AML-193 (cell line): ENCODE data around the gene PHAX.
"Not testable (repeated sequence)": the region's sequence is repeated elsewhere in the genome, so short reads cannot be mapped to it uniquely, and the experiment has no call there.

ENCODE experiments used
- DNase-seq, 2 experiments: peaks; one replicate each; lab custom pipeline; 2025; lab: John Stamatoyannopoulos, UW

The PHAX gene, protein sequence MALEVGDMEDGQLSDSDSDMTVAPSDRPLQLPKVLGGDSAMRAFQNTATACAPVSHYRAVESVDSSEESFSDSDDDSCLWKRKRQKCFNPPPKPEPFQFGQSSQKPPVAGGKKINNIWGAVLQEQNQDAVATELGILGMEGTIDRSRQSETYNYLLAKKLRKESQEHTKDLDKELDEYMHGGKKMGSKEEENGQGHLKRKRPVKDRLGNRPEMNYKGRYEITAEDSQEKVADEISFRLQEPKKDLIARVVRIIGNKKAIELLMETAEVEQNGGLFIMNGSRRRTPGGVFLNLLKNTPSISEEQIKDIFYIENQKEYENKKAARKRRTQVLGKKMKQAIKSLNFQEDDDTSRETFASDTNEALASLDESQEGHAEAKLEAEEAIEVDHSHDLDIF

GRCh38 chr5:126600631-126601511 lies at the start of gene PHAX:
PHAX (plus strand) TSS chr5:126600947; CDS start chr5:126600963, 16 bp downstream.
- peak; percentile 66 to 69 for DNase-seq

DNA sequence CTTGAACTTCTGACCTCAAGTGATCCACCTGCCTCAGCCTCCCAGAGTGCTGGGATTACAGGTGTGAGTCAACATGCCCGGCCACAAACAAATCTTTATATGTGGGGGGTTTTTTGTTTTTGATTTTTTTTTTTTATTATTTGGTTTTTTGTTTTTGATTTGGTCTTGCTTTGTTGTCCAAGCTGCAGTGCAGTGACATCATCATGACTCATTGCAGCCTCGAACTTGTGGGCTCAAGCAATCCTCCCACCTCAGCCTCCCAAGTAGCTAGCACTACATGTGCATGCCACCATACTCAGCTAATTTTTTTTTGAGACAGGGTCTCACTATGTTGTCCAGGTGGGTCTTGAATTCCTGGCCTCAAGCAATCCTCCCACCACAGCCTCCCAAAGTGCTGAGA lies 48.1 kb upstream of the PHAX start:
- DNase-seq: no peak

GRCh38 chr5:126555101-126555500 lies 45.6 kb upstream of the PHAX start:
- DNase-seq: not testable (repeated sequence)

- DNase-seq: no peak
Measured at GRCh38 chr5:126561908-126562307, 38.8 kb upstream of the PHAX start.

- no peak for DNase-seq
Measured at GRCh38 chr5:126562823-126563222, 37.9 kb upstream of the PHAX start.

DNA sequence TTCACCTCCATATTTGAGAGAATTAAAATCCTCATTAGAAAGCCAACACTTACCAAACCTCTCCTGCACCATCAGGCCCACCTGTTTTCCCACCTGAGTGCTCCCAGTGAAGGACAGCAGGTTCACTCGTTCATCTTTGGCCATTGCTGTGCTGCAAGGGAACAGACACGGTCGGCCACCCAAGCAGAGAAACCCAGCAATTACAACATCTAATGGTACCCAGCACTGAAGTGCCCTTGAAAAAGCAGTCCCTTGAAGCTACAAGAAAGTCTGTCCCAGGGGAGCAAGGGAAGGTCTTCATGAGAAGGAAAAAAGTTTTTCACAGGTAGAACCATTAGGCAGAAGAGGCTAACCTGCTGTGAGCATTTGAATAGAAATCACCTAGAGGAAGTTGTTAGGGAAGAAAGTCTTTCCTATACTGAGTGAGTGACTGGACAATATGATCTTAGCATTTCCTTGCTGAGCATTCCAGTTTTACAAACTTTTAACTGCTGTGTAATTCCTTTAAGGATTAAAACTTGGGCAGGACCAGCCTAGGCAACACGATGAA lies 32.5 kb upstream of the PHAX start:
- DNase-seq: no peak

DNA sequence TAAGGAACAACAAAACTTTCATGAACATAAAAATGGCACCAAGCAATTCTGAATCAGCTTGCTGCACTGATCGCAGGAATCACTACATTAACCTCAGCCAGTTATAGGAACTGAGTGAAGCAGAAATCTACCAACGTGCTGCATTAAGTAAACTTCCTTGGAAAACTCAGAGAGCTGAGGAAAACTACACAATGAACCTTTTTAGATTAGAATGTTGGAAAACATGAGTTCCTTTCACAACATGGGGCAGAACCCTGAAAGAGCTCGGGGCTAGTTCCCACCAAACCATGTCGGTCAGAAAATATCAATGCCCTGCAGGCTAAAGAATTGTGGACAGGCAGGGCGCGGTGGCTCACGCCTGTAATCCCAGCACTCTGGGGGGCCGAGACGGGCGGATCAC lies 25.1 kb upstream of the PHAX start:
- no peak for DNase-seq

- no peak for DNase-seq
Measured at GRCh38 chr5:126576974-126577373, 23.8 kb upstream of the PHAX start.

GRCh38 chr5:126577415-126577814 lies 23.3 kb upstream of the PHAX start:
- no peak for DNase-seq

DNA sequence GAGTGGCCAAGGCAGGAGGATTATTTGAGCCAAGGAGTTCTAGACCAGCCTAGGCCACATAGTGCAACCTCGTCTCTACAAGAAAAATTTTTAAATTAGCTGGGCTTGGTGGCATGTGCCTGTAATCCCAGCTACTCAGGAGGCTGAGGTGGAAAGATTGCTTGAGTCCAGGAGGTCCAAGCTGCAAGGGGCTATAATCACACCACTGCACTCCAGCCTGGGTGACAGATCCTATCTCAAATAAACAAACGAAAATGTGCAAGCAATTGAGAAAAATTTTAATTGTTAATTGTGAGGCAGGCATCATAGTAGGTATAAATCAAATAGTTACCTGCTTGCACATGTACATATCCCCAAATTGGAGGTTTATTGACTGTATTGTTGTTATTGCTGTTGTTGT lies 21.0 kb upstream of the PHAX start:
- no peak for DNase-seq

GRCh38 chr5:126583761-126584160 lies 17.0 kb upstream of the PHAX start:
- no peak for DNase-seq

DNA sequence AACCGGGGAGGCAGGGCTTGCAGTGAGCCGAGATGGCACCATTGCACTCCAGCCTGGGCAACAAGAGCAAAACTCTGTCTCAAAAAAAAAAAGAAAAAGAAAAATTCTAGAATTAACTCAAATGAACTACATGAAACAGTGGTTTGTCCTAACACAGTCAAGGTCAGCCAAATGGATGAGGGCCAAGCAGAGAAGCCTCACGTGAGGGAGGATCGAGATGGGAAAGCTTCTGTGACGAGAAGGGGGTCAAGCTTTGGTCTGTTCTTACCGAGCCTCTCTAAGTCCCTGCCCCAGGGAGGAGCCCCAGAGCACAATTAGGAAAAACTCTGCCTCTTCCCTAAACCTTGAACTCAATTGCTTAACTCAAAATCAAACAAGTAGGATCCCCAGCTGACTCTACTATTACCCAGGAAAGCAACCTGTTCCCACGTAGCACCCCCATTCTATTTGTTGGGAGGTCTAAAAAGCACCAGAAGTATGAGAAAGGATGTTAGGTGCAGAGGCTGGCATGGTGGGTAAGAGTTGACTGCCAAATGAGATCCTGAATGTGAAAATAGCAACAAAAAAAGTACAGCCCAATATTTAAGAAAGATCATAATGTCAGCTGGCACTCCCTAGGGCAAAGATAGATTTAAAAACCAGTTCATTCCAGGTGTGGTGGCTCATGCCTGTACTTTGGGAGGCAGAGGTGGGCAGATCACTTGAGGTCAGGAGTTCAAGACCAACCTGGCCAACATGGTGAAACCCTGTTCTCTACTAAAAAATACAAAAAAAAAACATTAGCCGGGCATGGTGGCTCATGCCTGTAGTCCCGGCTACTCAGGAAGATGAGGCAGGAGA lies 13.0 kb upstream of the PHAX start:
- DNase-seq: no peak

GRCh38 chr5:126589536-126590297 lies 11.0 kb upstream of the PHAX start:
- no peak for DNase-seq

DNA sequence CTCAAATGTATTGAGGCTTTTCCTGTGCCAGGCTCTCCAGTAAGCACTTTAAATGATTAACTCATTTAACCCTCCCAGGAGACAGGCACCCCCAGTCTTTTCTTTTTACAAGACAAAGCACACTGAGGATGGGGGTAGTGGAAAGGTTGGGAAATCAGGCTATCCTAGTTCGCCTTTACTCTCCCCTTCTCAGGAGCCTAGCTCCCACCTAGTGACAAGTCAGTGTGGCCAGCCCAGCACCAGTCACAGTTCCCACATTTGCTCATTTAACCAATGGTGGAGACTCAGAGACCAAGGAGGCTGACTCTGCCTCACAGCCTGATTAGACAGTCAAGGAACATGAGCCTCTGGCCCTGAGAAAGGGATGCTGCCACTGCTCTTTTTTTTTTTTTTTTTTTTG lies 9.2 kb upstream of the PHAX start:
- DNase-seq: no peak

GRCh38 chr5:126594748-126595485 lies 5.8 kb upstream of the PHAX start, which contains the start of gene ALDH7A1:
ALDH7A1 (minus strand) TSS chr5:126595219; CDS start chr5:126595198, 21 bp downstream.
- no peak for DNase-seq

GRCh38 chr5:126595486-126596083 lies 5.2 kb upstream of the PHAX start:
- DNase-seq: no peak

GRCh38 chr5:126597156-126597555 lies 3.6 kb upstream of the PHAX start:
- no peak for DNase-seq

GRCh38 chr5:126599499-126599898 lies 1.2 kb upstream of the PHAX start:
- no peak for DNase-seq

- not testable (repeated sequence) for DNase-seq
Measured at GRCh38 chr5:126599971-126600630, 646 bp upstream of the PHAX start.
